Calu3 (cell line): ENCODE measurements around the gene ITK. TPM values are rescaled to one million over a fixed set of nuclear protein-coding genes. Genes with fewer than 3 reads are reported as not detected.

Experiments
- BruUV-seq: library from RNA; stranded (reverse); fragments of 400-500 nt; replicated peaks from 2 replicates; lab custom pipeline; 2021; lab: Mats Ljungman, UMichigan
- CTCF ChIA-PET: fragments of 300-600 bp; sonication (Branson Sonifier 250); formaldehyde crosslinking; loops from one replicate; lab custom pipeline; 2022; ENCODE audit warnings: antibody characterized with exemption; lab: Charles Lee
- DNase-seq: peaks from one replicate; pipeline ENCODE4 v3.0.0; 2022
- H3K27ac Mint-ChIP-seq: one replicate; pipeline ENCODE4 v1.8.0; 2022; ENCODE audit warnings: mixed read lengths; ENCODE audit not compliant: unreplicated experiment
- H3K27me3 Mint-ChIP-seq: one replicate; pipeline ENCODE4 v1.8.0; 2022; ENCODE audit warnings: mixed read lengths; ENCODE audit not compliant: unreplicated experiment
- H3K36me3 Mint-ChIP-seq: one replicate; pipeline ENCODE4 v1.8.0; 2022; ENCODE audit warnings: mild to moderate bottlenecking, moderate library complexity, mixed read lengths; ENCODE audit not compliant: insufficient read depth, unreplicated experiment
- H3K4me1 Mint-ChIP-seq: one replicate; pipeline ENCODE4 v1.8.0; 2022; ENCODE audit warnings: mild to moderate bottlenecking, low read depth, mixed read lengths; ENCODE audit not compliant: unreplicated experiment
- H3K4me3 Mint-ChIP-seq: one replicate; pipeline ENCODE4 v1.8.0; 2022; ENCODE audit warnings: mild to moderate bottlenecking, low read depth, moderate library complexity, mixed read lengths; ENCODE audit not compliant: unreplicated experiment
- H3K9me3 Mint-ChIP-seq: one replicate; pipeline ENCODE4 v1.8.0; 2022; ENCODE audit warnings: low read depth, mixed read lengths; ENCODE audit not compliant: unreplicated experiment
- intact Hi-C: fragments of 100-400 bp; cut with micrococcal nuclease; formaldehyde crosslinking; loops from one replicate; pipeline ENCODE4 v1.10.0; 2022; ENCODE audit not compliant: unreplicated experiment
- total RNA-seq: library from RNA; stranded (reverse); gene quantifications from 2 replicates; pipeline ENCODE4 v1.2.3, GENCODE V29; 2022
- TF ChIP-seq, protein P1 (sequence below): fragments of 200-600 bp; IDR thresholded peaks from one replicate; pipeline ENCODE4 v1.8.0; 2022; ENCODE audit warnings: antibody characterized with exemption; ENCODE audit not compliant: unreplicated experiment

ITK gene
- total RNA-seq, 1 experiment from 2014 or later, result not detected

GRCh38 chr5:157271740-157272271, 91.2 kb downstream of the ITK start:
- no peaks in the 10 kb centered on the region for H3K27me3 Mint-ChIP-seq
- CTCF ChIA-PET, result no interaction called here
- H3K4me1 Mint-ChIP-seq, result peaks cover 23% of the 10 kb centered on the region
- no peak for DNase-seq
- BruUV-seq, result no TSS peak
- TF ChIP-seq, protein P1, sequence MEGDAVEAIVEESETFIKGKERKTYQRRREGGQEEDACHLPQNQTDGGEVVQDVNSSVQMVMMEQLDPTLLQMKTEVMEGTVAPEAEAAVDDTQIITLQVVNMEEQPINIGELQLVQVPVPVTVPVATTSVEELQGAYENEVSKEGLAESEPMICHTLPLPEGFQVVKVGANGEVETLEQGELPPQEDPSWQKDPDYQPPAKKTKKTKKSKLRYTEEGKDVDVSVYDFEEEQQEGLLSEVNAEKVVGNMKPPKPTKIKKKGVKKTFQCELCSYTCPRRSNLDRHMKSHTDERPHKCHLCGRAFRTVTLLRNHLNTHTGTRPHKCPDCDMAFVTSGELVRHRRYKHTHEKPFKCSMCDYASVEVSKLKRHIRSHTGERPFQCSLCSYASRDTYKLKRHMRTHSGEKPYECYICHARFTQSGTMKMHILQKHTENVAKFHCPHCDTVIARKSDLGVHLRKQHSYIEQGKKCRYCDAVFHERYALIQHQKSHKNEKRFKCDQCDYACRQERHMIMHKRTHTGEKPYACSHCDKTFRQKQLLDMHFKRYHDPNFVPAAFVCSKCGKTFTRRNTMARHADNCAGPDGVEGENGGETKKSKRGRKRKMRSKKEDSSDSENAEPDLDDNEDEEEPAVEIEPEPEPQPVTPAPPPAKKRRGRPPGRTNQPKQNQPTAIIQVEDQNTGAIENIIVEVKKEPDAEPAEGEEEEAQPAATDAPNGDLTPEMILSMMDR, result no peak
- no peak overlapping the region for H3K27ac Mint-ChIP-seq
- H3K4me3 Mint-ChIP-seq, result no peak overlapping the region
- no peaks in the 10 kb centered on the region for H3K9me3 Mint-ChIP-seq
- intact Hi-C loops, result no loop called here
- H3K36me3 Mint-ChIP-seq, result peaks cover 2% of the 10 kb centered on the region

DNA sequence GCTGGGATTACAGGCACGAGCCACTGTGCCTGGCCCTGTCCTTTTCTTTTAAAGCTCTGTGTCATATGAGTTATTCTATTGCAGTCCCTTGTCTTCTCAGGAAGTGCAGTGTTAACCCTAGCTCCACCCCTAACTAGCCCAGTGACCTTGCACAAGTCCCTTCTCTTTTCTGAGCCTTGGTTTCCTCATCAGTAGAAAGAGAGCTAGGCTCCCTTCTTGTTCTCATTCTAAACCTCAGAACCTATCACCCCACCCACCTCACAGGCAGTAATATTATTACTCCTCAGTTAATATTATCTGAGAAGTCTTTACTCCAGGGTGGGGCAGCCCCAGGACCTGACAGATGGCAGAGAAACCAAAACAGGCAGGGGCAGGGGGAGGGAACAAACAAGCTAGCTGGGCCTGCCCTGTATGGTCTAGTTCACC, 92.5 kb downstream of the ITK start:
- DNase-seq, result no peak
- H3K4me1 Mint-ChIP-seq, result peaks cover 16% of the 10 kb centered on the region
- BruUV-seq, result no TSS peak
- TF ChIP-seq, protein P1, result no peak
- no peaks in the 10 kb centered on the region for H3K9me3 Mint-ChIP-seq
- H3K27me3 Mint-ChIP-seq, result no peaks in the 10 kb centered on the region
- H3K4me3 Mint-ChIP-seq, result no peak overlapping the region
- intact Hi-C loops, result no loop called here
- H3K27ac Mint-ChIP-seq, result no peak overlapping the region
- H3K36me3 Mint-ChIP-seq, result no peaks in the 10 kb centered on the region
- CTCF ChIA-PET, result interaction anchor here (1.0 kb wide), 1 partner anchor 14 kb away, joined by 3 read pairs; no protein-coding TSS in a partner anchor

- intact Hi-C loops, result no loop called here
- no peak overlapping the region for H3K4me3 Mint-ChIP-seq
- no peaks in the 10 kb centered on the region for H3K36me3 Mint-ChIP-seq
- TF ChIP-seq, protein P1, result no peak
- no peaks in the 10 kb centered on the region for H3K9me3 Mint-ChIP-seq
- BruUV-seq, result no TSS peak
- CTCF ChIA-PET, result no interaction called here
- no peak overlapping the region for H3K27ac Mint-ChIP-seq
- peaks cover 9% of the 10 kb centered on the region for H3K4me1 Mint-ChIP-seq
- no peak for DNase-seq
- no peaks in the 10 kb centered on the region for H3K27me3 Mint-ChIP-seq
Measured at GRCh38 chr5:157275403-157275802, 94.8 kb downstream of the ITK start.

DNA sequence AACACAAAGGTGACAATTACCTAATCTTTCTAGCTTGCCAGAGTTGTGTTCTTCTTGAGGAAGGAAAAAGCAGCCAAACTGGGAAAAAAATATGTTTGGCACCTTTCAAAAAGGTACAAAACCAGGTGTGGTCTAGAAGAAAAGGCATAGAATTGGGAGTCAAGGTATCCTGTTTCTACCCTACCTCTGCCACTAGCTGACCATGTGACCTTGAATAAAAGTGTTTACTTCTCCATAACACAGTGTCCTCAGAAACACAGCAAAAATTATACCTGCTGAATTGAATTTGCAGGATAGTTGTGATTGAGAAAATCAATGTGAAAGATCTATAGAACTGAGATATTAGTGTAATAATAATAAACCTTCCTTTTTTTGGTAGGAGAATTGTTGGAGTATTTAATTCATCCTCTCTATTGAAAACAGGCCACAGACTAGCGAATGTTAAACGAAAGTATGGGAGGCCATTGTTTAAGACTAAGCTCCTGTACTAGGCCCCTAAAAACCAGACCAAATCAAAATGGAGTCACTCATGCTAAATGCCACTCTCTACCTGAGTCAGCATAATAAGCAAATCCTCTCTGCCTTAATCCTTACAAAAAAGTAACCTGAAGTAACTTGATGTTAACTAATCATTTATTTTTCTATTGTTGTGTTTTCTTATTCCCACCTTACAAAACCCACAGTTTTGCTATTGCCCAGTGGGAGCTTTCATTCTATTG, 97.8 kb downstream of the ITK start:
- CTCF ChIA-PET, result no interaction called here
- Mint-ChIP-seq H3K27ac (no peak overlapping the region), H3K9me3 (no peaks in the 10 kb centered on the region), H3K4me1 (peaks cover under 1% of the 10 kb centered on the region), H3K27me3 (no peaks in the 10 kb centered on the region), H3K36me3 (no peaks in the 10 kb centered on the region), H3K4me3 (no peak overlapping the region)
- no peak for DNase-seq
- BruUV-seq, result no TSS peak
- intact Hi-C loops, result no loop called here
- TF ChIP-seq, protein P1, result no peak
